Measurements from ENCODE around the gene USP14. TPM values are rescaled to one million over a fixed set of nuclear protein-coding genes. Genes with fewer than 3 reads are reported as not detected.
"Not testable (repeated sequence)": the region's sequence is repeated elsewhere in the genome, so short reads cannot be mapped to it uniquely, and the experiment has no call there.

Gene USP14
- total RNA-seq, 1 donor from 2014 or later = 97.9 TPM

- H3K9me3 Mint-ChIP-seq; intact Hi-C loops (cut with micrococcal nuclease); H3K4me1 Mint-ChIP-seq; H3K27ac Mint-ChIP-seq; H3K36me3 Mint-ChIP-seq (ENCODE audit: low read depth); H3K4me3 Mint-ChIP-seq; DNase-seq: not testable (repeated sequence)
- peaks cover 10% of the 10 kb centered on the region for H3K27me3 Mint-ChIP-seq
Observed at GRCh38 chr18:142624-143296, 15.6 kb upstream of the USP14 start.

DNA sequence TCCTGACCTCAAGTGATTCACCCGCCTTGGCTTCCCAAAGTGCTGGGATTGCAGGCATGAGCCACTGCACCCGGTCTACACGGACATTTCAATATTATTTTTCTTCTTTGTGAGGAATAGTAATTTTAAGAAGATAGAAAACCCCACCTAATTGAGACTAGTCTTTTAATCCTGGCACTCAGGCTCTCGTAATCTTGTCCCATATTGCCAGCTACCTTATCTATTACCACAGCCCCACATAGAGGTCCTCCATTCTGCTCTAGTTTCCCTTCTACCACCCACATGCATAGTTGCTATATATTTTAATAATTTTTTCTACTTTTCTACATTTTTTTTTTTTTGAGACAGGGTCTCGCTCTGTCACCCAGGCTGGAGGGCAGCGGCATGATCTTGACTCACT is 9.5 kb upstream of the USP14 start:
- Mint-ChIP-seq H3K4me1 (no peaks in the 10 kb centered on the region), H3K27ac (no peak overlapping the region), H3K4me3 (no peak overlapping the region), H3K9me3 (no peaks in the 10 kb centered on the region), H3K27me3 (peaks cover 13% of the 10 kb centered on the region), H3K36me3 (ENCODE audit: low read depth) (no peaks in the 10 kb centered on the region)
- DNase-seq = no peak
- intact Hi-C loops (cut with micrococcal nuclease) = no loop called here

DNA sequence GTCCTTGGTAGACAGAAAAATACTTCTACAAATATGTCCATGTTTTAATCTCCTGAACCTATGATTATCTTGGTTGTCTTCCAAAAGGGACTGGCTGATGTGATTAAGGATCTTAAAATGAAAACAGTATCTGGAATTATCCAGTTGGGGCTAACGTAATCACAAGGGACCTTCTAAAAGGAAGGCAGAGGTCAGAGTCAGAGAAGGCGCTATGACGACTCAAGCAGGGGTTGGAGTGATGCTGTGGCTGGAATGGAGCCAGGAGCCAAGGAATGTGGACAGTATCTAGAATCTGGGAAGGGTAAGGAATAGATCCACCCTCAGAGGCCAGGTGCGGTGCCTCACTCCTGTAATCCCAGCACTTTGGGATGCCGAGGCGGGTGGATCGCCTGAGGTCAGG is 4.2 kb upstream of the USP14 start:
- no peaks in the 10 kb centered on the region for H3K36me3 Mint-ChIP-seq (ENCODE audit: low read depth)
- no peak overlapping the region for H3K4me3 Mint-ChIP-seq
- no peak for DNase-seq
- H3K27me3 Mint-ChIP-seq = peaks cover 6% of the 10 kb centered on the region
- peaks cover 5% of the 10 kb centered on the region for H3K4me1 Mint-ChIP-seq
- no peak overlapping the region for H3K27ac Mint-ChIP-seq
- intact Hi-C loops (cut with micrococcal nuclease) = no loop called here
- no peaks in the 10 kb centered on the region for H3K9me3 Mint-ChIP-seq

GRCh38 chr18:155688-156087 is 2.7 kb upstream of the USP14 start:
- Mint-ChIP-seq H3K36me3 (ENCODE audit: low read depth) (no peaks in the 10 kb centered on the region), H3K27ac (no peak overlapping the region), H3K9me3 (no peaks in the 10 kb centered on the region), H3K4me1 (peaks cover 8% of the 10 kb centered on the region), H3K4me3 (no peak overlapping the region), H3K27me3 (no peaks in the 10 kb centered on the region)
- intact Hi-C loops (cut with micrococcal nuclease) = loop anchor here (5.0 kb wide), 1 partner anchor 657 kb away; the partner anchor contains the start of gene YES1
- no peak for DNase-seq

DNA sequence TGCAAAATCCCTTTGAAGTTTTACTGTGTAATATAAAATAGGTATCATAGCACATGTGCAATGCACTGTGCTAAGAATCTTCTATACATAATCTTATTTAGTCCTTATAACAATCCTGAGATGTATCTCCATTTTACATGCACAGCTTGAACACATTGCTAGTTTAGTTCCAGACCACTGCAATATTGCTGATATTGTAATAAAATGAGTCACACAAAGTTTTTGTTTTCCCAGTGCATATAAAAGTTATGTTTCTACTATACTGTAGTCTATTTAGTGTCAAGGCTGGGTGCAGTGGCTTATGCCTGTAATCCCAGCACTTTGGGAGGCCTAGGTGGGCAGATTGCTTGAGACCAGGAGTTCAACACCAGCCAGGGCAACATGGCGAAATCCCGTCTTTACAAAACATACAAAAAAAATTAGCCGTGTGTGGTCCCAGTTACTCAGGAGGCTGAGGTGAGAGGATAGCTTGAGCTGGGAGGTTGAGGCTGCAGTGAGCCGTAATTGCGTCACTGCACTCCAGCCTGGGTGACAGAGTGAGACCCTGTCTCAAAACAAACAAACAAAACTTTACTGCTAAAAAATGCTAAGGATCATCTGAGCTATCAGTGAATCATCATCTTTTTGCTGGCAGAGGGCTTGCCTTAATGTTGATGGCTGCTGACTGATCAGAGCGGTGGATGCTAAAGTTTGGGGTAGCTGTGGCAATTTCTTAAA is 1.7 kb upstream of the USP14 start:
- Mint-ChIP-seq H3K4me3 (no peak overlapping the region), H3K4me1 (peaks cover 13% of the 10 kb centered on the region), H3K27ac (no peak overlapping the region), H3K36me3 (ENCODE audit: low read depth) (peaks cover 5% of the 10 kb centered on the region), H3K9me3 (no peaks in the 10 kb centered on the region), H3K27me3 (no peaks in the 10 kb centered on the region)
- no peak for DNase-seq
- intact Hi-C loops (cut with micrococcal nuclease) = loop anchor here (5.0 kb wide), 1 partner anchor 656 kb away; the partner anchor contains the start of gene YES1

GRCh38 chr18:159037-159652 is 788 bp downstream of the USP14 start:
- H3K4me3 Mint-ChIP-seq = peak overlapping the region; percentile 96
- H3K36me3 Mint-ChIP-seq (ENCODE audit: low read depth) = peaks cover 13% of the 10 kb centered on the region
- no peaks in the 10 kb centered on the region for H3K9me3 Mint-ChIP-seq
- DNase-seq = peak; percentile 70
- peak overlapping the region; percentile 93 for H3K27ac Mint-ChIP-seq
- peaks cover 19% of the 10 kb centered on the region for H3K4me1 Mint-ChIP-seq
- H3K27me3 Mint-ChIP-seq = no peaks in the 10 kb centered on the region
- intact Hi-C loops (cut with micrococcal nuclease) = loop anchor here (5.0 kb wide), 1 partner anchor 653 kb away; the partner anchor contains the start of gene YES1

DNA sequence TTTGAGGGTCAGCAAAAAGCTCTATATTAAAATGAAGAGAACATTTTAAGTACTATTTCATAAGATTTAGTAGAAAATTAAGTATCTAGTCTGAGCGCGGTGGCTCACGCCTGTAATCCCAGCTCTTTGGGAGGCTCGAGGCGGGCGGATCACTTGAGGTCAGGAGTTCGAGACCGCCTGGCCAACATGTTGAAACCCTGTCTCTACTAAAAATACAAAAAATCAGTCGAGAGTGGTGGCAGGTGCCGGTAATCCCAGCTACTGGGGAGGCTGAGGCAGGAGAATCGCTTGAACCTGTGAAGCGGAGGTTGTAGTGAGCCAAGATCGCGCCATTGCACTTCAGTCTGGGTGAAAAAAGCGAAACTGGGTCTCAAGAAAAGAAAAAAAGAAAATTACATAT is 1.6 kb downstream of the USP14 start:
- no peak for DNase-seq
- no peaks in the 10 kb centered on the region for H3K27me3 Mint-ChIP-seq
- H3K4me3 Mint-ChIP-seq = peak overlapping the region; percentile 96
- intact Hi-C loops (cut with micrococcal nuclease) = loop anchor here (5.0 kb wide), 1 partner anchor 652 kb away; the partner anchor contains the start of gene YES1
- H3K4me1 Mint-ChIP-seq = peaks cover 19% of the 10 kb centered on the region
- H3K9me3 Mint-ChIP-seq = no peaks in the 10 kb centered on the region
- no peak overlapping the region for H3K27ac Mint-ChIP-seq
- peaks cover 19% of the 10 kb centered on the region for H3K36me3 Mint-ChIP-seq (ENCODE audit: low read depth)

- Mint-ChIP-seq H3K27me3 (no peaks in the 10 kb centered on the region), H3K36me3 (ENCODE audit: low read depth) (peaks cover 26% of the 10 kb centered on the region), H3K4me3 (peak overlapping the region; percentile 96), H3K4me1 (peaks cover 19% of the 10 kb centered on the region), H3K9me3 (no peaks in the 10 kb centered on the region), H3K27ac (peak overlapping the region; percentile 54)
- intact Hi-C loops (cut with micrococcal nuclease) = no loop called here
- no peak for DNase-seq
Observed at GRCh38 chr18:160831-161570, 2.6 kb downstream of the USP14 start.

GRCh38 chr18:172361-172760 is 14.0 kb downstream of the USP14 start:
- Mint-ChIP-seq H3K36me3 (ENCODE audit: low read depth) (peaks cover 44% of the 10 kb centered on the region), H3K9me3 (no peaks in the 10 kb centered on the region), H3K27me3 (no peaks in the 10 kb centered on the region), H3K4me3 (no peak overlapping the region), H3K27ac (no peak overlapping the region), H3K4me1 (peaks cover 4% of the 10 kb centered on the region)
- intact Hi-C loops (cut with micrococcal nuclease) = no loop called here
- DNase-seq = peak; percentile 28

DNA sequence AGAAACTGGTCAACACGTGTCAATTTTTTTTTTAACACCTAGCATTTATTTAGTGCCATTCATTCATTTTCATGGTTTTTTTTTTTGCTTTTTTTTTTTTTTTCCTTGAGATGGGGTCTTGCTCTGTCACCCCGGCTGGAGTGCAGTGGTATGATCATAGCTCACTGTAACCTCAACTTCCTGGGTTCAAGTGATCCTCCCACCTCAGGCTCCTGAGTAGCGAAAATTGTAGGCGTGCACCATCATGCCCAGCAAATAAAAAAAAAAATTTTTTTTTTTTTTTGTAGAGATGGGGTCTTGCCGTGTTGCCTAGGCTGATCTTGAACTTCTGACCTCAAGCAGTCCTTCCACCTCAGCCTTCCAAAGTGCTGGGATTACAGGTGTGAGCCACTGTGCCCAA is 21.1 kb downstream of the USP14 start:
- Mint-ChIP-seq H3K4me3 (no peak overlapping the region), H3K4me1 (peaks cover 16% of the 10 kb centered on the region), H3K27me3 (no peaks in the 10 kb centered on the region), H3K36me3 (ENCODE audit: low read depth) (peaks cover 48% of the 10 kb centered on the region), H3K27ac (no peak overlapping the region), H3K9me3 (no peaks in the 10 kb centered on the region)
- DNase-seq = no peak
- intact Hi-C loops (cut with micrococcal nuclease) = no loop called here

DNA sequence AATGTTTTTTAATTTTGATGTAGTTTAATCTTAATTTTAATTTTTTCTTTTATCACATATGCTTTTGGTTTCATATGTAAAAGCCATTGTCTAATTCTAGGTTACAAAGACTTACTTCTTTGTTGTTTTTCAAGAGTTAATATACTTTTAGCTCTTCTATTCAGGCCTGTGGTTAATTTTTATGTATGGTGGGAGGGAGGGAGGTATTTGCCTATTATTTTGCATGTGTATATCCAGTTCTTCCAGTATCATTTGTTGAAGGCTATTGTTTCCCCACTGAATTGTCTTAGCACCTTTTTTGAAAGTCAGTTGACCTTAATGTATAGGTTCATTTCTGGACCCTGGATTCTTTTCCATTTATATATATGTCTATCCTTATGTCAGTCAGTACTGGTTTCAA is 23.4 kb downstream of the USP14 start:
- no peak for DNase-seq
- Mint-ChIP-seq H3K9me3 (no peaks in the 10 kb centered on the region), H3K4me3 (no peak overlapping the region), H3K27ac (no peak overlapping the region), H3K4me1 (peaks cover 14% of the 10 kb centered on the region), H3K36me3 (ENCODE audit: low read depth) (peaks cover 45% of the 10 kb centered on the region), H3K27me3 (no peaks in the 10 kb centered on the region)
- intact Hi-C loops (cut with micrococcal nuclease) = no loop called here

GRCh38 chr18:183769-184168 is 25.4 kb downstream of the USP14 start:
- H3K4me1 Mint-ChIP-seq = peaks cover 10% of the 10 kb centered on the region
- DNase-seq = no peak
- H3K4me3 Mint-ChIP-seq = no peak overlapping the region
- no peak overlapping the region for H3K27ac Mint-ChIP-seq
- peaks cover 42% of the 10 kb centered on the region for H3K36me3 Mint-ChIP-seq (ENCODE audit: low read depth)
- intact Hi-C loops (cut with micrococcal nuclease) = no loop called here
- H3K27me3 Mint-ChIP-seq = no peaks in the 10 kb centered on the region
- H3K9me3 Mint-ChIP-seq = no peaks in the 10 kb centered on the region

DNA sequence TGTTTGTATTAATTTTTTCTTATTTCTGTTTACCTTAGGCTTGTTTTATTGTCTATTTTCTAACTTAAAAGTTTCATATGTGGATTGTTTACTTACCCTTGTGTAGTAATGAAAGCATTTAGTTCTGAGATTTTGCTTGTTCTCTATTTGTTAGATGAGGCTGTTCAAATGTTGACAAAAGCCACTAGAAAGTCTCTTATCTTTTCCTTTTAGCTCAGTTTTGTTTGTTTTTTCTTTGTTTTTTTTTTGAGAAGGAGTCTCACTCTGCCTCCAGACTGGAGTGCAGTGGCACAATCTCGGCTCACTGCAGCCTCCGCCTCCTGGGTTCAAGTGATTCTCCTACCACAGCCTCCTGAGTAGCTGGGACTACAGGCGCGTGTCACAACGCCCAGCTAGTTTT is 30.9 kb downstream of the USP14 start:
- H3K9me3 Mint-ChIP-seq = no peaks in the 10 kb centered on the region
- DNase-seq = no peak
- H3K36me3 Mint-ChIP-seq (ENCODE audit: low read depth) = peaks cover 27% of the 10 kb centered on the region
- H3K27me3 Mint-ChIP-seq = no peaks in the 10 kb centered on the region
- H3K27ac Mint-ChIP-seq = no peak overlapping the region
- H3K4me3 Mint-ChIP-seq = no peak overlapping the region
- H3K4me1 Mint-ChIP-seq = peaks cover 4% of the 10 kb centered on the region
- intact Hi-C loops (cut with micrococcal nuclease) = no loop called here

DNA sequence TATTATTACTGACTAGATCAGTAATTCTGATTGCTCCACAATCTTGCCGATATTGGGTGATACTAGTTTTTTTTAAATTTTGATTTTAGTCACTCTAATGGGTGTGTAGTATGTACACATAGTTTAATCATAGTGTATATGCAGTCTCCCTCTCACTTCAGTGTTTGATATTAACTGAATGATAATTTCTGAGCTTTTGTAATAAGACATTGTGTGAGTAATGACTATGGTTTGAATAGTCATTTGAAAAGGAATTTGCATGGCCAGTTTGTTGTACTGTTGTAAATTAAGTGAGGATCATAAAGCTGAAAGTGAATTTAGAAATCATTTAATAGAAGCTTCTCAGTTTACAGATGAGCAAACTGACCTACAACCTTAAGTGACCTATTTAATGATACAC is 33.4 kb downstream of the USP14 start:
- Mint-ChIP-seq H3K27ac (no peak overlapping the region), H3K4me3 (no peak overlapping the region), H3K9me3 (no peaks in the 10 kb centered on the region), H3K4me1 (peaks cover 4% of the 10 kb centered on the region), H3K27me3 (no peaks in the 10 kb centered on the region), H3K36me3 (ENCODE audit: low read depth) (peaks cover 33% of the 10 kb centered on the region)
- intact Hi-C loops (cut with micrococcal nuclease) = no loop called here
- no peak for DNase-seq

Data from activated CD4-positive, alpha-beta T cell treated with anti-CD3 and anti-CD28 coated beads, Interleukin-2, amount 10 ng/mL, durations not matched to agents 24 days and 14 days (primary cell).